Coronary artery (tissue), 2 donors: Measurements from ENCODE around the gene RNH1.

Experiments used
- DNase-seq: peaks from one replicate; pipeline ENCODE4 v3.0.0-alpha.2; 2017; ENCODE audit warnings: low spot score
- H3K27ac ChIP-seq, 2 donors: fragments of 200-600 bp; sonication (generic); one replicate each; pipeline ENCODE4 v1.5.1; 2016 to 2019
- H3K4me3 ChIP-seq: fragments of 200-600 bp; sonication (generic); 2 replicates; pipeline ENCODE4 v1.5.1; 2016; ENCODE audit warnings: mild to moderate bottlenecking, moderate library complexity
- TF ChIP-seq, protein P1 (sequence below): fragments of 200-600 bp; sonication (generic); IDR thresholded peaks from one replicate; pipeline ENCODE4 v1.5.1; 2019; ENCODE audit warnings: antibody characterized with exemption

The RNH1 gene

GRCh38 chr11:551596-551995, 44.6 kb upstream of the RNH1 start:
- Histone ChIP-seq H3K4me3 (no peak overlapping the region), H3K27ac (no peak overlapping the region)
- no peak for DNase-seq
- TF ChIP-seq, protein P1, sequence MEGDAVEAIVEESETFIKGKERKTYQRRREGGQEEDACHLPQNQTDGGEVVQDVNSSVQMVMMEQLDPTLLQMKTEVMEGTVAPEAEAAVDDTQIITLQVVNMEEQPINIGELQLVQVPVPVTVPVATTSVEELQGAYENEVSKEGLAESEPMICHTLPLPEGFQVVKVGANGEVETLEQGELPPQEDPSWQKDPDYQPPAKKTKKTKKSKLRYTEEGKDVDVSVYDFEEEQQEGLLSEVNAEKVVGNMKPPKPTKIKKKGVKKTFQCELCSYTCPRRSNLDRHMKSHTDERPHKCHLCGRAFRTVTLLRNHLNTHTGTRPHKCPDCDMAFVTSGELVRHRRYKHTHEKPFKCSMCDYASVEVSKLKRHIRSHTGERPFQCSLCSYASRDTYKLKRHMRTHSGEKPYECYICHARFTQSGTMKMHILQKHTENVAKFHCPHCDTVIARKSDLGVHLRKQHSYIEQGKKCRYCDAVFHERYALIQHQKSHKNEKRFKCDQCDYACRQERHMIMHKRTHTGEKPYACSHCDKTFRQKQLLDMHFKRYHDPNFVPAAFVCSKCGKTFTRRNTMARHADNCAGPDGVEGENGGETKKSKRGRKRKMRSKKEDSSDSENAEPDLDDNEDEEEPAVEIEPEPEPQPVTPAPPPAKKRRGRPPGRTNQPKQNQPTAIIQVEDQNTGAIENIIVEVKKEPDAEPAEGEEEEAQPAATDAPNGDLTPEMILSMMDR, result no peak

GRCh38 chr11:551131-551530, 44.1 kb upstream of the RNH1 start:
- H3K27ac ChIP-seq, result no peak overlapping the region
- TF ChIP-seq, protein P1, result no peak
- DNase-seq, result no peak
- H3K4me3 ChIP-seq, result no peak overlapping the region

DNA sequence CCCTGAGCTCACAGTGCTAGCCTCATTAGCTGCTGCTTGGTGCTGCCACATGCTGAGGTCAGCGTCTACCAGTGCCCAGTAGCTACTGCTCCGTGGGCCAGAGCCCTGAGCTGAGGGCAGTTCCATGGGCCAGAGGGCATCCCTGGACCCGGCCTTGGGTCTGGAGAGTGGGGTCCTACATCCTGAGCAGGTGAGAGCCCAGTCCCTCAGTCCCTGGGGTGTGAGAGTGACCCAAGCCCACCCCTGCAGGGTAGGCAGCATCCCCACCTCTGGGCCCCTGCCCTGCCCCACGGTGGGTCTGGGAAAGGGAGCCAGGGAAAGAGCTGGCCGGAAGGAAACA, 43.7 kb upstream of the RNH1 start:
- no peak for DNase-seq
- TF ChIP-seq, protein P1, result no peak
- Histone ChIP-seq H3K4me3 (no peak overlapping the region), H3K27ac (no peak overlapping the region)

DNA sequence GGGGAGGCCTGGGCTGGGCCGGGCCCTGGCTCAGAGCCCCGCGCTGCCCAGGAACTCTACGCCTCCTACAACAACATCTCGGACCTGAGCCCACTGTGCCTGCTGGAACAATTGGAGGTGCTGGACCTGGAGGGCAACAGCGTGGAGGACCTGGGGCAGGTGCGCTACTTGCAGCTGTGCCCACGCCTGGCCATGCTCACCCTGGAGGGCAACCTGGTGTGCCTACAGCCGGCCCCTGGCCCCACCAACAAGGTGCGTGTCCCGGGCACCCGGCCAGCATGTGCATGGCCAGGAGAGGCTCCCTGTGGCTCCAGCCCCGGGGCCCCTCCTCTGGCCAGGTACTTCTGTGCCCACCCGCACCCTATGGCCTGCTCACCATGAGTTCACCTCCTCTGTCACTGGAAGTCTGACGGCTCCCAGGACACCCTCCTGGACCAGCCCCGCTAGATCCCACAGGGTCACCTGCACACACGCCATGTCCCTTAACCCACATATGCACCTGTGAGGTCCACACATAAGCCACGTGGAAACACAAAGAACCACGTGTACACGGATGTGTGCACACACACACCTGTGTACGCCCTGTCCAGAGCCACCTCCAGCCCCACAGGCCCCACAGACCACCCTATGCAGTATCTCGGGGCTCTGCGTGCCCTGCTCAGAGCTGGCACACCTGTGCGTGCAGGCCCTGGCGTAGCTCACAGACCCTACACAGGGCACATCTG, 43.1 kb upstream of the RNH1 start:
- TF ChIP-seq, protein P1, result no peak
- no peak overlapping the region for H3K4me3 ChIP-seq
- H3K27ac ChIP-seq, result no peak overlapping the region
- DNase-seq, result no peak

GRCh38 chr11:548700-549603, 41.9 kb upstream of the RNH1 start:
- no peak for DNase-seq
- Histone ChIP-seq H3K4me3 (no peak overlapping the region), H3K27ac (no peak overlapping the region)
- TF ChIP-seq, protein P1, result no peak

DNA sequence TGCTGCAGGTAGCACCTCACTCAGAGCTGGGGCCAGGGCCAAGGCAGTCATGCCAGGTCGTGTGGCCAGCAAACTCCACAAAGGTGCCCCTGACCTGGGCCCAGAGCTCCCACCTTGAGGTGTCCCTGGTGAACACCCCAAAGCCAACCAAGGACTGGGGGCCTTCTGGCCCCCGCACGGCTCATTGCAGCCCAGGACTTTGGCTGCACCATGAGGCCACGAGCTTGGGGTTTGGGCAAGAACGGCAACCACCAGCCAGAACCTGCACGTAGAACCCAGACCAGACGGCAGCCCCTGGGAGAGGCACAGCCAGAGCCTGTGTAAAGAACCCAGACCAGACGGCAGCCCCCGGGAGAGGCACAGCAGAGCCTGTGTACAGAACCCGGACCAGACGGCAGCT, 38.1 kb upstream of the RNH1 start:
- Histone ChIP-seq H3K4me3 (no peak overlapping the region), H3K27ac (no peak overlapping the region)
- TF ChIP-seq, protein P1, result no peak
- no peak for DNase-seq

GRCh38 chr11:544817-545166, 37.8 kb upstream of the RNH1 start:
- no peak for DNase-seq
- Histone ChIP-seq H3K27ac (no peak overlapping the region), H3K4me3 (no peak overlapping the region)
- TF ChIP-seq, protein P1, result no peak
